B cell (primary cell): ENCODE data around the gene GLT1D1.

ENCODE experiments used
- CTCF ChIP-seq: fragments of 200-600 bp; IDR thresholded peaks from one replicate; pipeline ENCODE4 v1.8.0; 2022; ENCODE audit warnings: antibody characterized with exemption, mild to moderate bottlenecking
- EZH2 ChIP-seq: IDR thresholded peaks from 2 replicates; pipeline ENCODE4 v1.6.1; 2012; ENCODE audit warnings: borderline replicate concordance, low read depth, mild to moderate bottlenecking, moderate library complexity, low read length; ENCODE audit not compliant: insufficient read depth, poor library complexity, severe bottlenecking

- TF ChIP-seq EZH2 (no peak), CTCF (no peak)
Observed at GRCh38 chr12:128914908-128915563, 61.8 kb downstream of the GLT1D1 start.
